Omental fat pad (tissue), 4 donors: ENCODE results near the gene AMY2B. TPM values are rescaled to one million over a fixed set of nuclear protein-coding genes. Genes with fewer than 3 reads are reported as not detected.

Experiments
- total RNA-seq, 4 donors: library from RNA; depleted of rRNA; stranded (reverse); fragments of >200 nt; gene quantifications; one replicate each; pipeline ENCODE4 v1.1.0, GENCODE V29; 2016

AMY2B gene
- total RNA-seq, 4 donors from 2014 or later = 18.8 to 51.1 (median 26.7) TPM

Other genes starting within 250 kb of the AMY2B start
- 10 to 100 TPM; 23.7 to 44.0 (median 29.3) TPM for gene RNPC3, start 45.9 kb upstream of the AMY2B start, total RNA-seq
- gene AMY2A, start 45.8 kb downstream of the AMY2B start, total RNA-seq = not detected
- gene AMY1A, start 84.2 kb downstream of the AMY2B start, total RNA-seq = not detected
- gene AMY1B, start 124.6 kb downstream of the AMY2B start, total RNA-seq = not detected
- not detected for gene AMY1C, start 178.3 kb downstream of the AMY2B start, total RNA-seq